ENCODE results near the gene CCDC88B.

GRCh38 chr11:64384981-64385944, 45.3 kb downstream of the CCDC88B start:
- TF ChIP-seq CTCF (tag by site-specific recombination; IDR thresholded peaks at IDR 0.05) (no peak), ZNF777 (tag by site-specific recombination; IDR thresholded peaks at IDR 0.05; ENCODE audit: borderline replicate concordance) (no peak), ELK4 (IDR thresholded peaks at IDR 0.05; ENCODE audit: borderline replicate concordance, low read depth, low read length) (no peak), ZNF580 (tag by site-specific recombination; IDR thresholded peaks at IDR 0.05) (no peak), ZNF391 (tag by site-specific recombination; IDR thresholded peaks at IDR 0.05; ENCODE audit: borderline replicate concordance, low read depth) (no peak), ZSCAN23 (tag by site-specific recombination; IDR thresholded peaks at IDR 0.05) (no peak), MYNN (tag by site-specific recombination; IDR thresholded peaks at IDR 0.05; ENCODE audit: borderline replicate concordance) (no peak), ZNF174 (tag by site-specific recombination; IDR thresholded peaks at IDR 0.05) (no peak), ZBTB21 (tag by site-specific recombination; IDR thresholded peaks at IDR 0.05) (no peak), ZNF10 (tag by site-specific recombination; IDR thresholded peaks at IDR 0.05) (no peak)
- TF ChIP-seq, protein P1, sequence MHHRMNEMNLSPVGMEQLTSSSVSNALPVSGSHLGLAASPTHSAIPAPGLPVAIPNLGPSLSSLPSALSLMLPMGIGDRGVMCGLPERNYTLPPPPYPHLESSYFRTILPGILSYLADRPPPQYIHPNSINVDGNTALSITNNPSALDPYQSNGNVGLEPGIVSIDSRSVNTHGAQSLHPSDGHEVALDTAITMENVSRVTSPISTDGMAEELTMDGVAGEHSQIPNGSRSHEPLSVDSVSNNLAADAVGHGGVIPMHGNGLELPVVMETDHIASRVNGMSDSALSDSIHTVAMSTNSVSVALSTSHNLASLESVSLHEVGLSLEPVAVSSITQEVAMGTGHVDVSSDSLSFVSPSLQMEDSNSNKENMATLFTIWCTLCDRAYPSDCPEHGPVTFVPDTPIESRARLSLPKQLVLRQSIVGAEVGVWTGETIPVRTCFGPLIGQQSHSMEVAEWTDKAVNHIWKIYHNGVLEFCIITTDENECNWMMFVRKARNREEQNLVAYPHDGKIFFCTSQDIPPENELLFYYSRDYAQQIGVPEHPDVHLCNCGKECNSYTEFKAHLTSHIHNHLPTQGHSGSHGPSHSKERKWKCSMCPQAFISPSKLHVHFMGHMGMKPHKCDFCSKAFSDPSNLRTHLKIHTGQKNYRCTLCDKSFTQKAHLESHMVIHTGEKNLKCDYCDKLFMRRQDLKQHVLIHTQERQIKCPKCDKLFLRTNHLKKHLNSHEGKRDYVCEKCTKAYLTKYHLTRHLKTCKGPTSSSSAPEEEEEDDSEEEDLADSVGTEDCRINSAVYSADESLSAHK (tag by site-specific recombination; IDR thresholded peaks at IDR 0.05) = no peak
- TF ChIP-seq, protein P2, sequence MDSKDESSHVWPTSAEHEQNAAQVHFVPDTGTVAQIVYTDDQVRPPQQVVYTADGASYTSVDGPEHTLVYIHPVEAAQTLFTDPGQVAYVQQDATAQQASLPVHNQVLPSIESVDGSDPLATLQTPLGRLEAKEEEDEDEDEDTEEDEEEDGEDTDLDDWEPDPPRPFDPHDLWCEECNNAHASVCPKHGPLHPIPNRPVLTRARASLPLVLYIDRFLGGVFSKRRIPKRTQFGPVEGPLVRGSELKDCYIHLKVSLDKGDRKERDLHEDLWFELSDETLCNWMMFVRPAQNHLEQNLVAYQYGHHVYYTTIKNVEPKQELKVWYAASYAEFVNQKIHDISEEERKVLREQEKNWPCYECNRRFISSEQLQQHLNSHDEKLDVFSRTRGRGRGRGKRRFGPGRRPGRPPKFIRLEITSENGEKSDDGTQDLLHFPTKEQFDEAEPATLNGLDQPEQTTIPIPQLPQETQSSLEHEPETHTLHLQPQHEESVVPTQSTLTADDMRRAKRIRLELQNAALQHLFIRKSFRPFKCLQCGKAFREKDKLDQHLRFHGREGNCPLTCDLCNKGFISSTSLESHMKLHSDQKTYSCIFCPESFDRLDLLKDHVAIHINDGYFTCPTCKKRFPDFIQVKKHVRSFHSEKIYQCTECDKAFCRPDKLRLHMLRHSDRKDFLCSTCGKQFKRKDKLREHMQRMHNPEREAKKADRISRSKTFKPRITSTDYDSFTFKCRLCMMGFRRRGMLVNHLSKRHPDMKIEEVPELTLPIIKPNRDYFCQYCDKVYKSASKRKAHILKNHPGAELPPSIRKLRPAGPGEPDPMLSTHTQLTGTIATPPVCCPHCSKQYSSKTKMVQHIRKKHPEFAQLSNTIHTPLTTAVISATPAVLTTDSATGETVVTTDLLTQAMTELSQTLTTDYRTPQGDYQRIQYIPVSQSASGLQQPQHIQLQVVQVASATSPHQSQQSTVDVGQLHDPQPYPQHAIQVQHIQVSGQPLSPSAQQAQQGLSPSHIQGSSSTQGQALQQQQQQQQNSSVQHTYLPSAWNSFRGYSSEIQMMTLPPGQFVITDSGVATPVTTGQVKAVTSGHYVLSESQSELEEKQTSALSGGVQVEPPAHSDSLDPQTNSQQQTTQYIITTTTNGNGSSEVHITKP (tag by site-specific recombination; IDR thresholded peaks at IDR 0.05) = no peak
